ENCODE results near the gene CROCC.
"Not testable (repeated sequence)": the region's sequence is repeated elsewhere in the genome, so short reads cannot be mapped to it uniquely, and the experiment has no call there.

The CROCC gene

GRCh38 chr1:16915627-16915973 is 6.1 kb upstream of the CROCC start:
- H3K4me3 ChIP-seq (replicated peaks in 1 of 2; ENCODE audit: low read depth in 2 of 2, low read length in 2 of 2) = no peak overlapping the region
- peak; percentile 41 to 53 for DNase-seq (ENCODE audit: low read depth in 2 of 2)
- TF ChIP-seq CTCF (IDR thresholded peaks at IDR 0.05; ENCODE audit: low read depth, low read length) = peak; percentile 26

- not testable (repeated sequence) for DNase-seq (ENCODE audit: low read depth in 2 of 2)
Observed at GRCh38 chr1:16916036-16916880, 5.5 kb upstream of the CROCC start.

GRCh38 chr1:16918371-16918770 is 3.4 kb upstream of the CROCC start:
- no peak for DNase-seq (ENCODE audit: low read depth in 2 of 2)
- no peak overlapping the region for H3K4me3 ChIP-seq (replicated peaks in 1 of 2; ENCODE audit: low read depth in 2 of 2, low read length in 2 of 2)
- no peak for TF ChIP-seq CTCF (IDR thresholded peaks at IDR 0.05; ENCODE audit: low read depth, low read length)

More at GRCh38 chr1:16916036-16916880, 5.5 kb upstream of the CROCC start:
- not testable (repeated sequence) for H3K4me3 ChIP-seq (replicated peaks in 1 of 2; ENCODE audit: low read depth in 2 of 2, low read length in 2 of 2)

DNA sequence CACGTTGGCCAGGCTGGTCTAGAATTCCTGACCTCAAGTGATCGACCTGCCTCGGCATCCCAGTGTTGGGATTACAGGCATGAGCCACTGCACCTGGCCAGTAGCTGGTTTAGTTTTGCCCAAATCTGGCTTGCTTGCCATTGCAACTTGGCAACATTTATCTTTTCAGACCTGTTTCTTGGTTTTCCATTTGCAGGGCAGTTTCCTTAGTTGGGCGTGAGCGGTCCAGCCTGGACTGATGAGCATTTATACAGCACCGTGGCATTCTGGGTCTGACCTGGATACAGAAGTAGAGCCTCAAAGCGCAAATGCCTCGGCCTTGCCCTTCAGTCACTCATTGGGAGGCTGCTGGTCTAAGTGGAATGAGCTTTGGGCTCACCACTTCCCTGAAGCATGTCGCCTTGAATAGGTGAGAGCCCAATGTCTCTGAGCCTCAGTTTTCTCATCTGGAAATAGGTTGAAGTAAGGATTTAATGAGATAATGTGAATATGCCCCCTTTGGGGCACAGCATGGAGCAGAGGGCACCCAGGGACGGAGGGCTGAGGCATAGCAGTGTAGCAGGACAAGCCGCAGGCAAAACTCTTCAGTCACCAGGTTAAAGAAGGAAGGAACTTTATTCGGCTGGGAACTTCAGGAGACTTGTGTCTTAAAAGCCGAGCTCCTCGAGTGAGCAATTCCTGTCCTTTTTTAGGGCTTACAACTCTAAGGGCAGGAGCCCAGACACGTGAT is 2.6 kb upstream of the CROCC start:
- H3K4me3 ChIP-seq (replicated peaks in 1 of 2; ENCODE audit: low read depth in 2 of 2, low read length in 2 of 2); DNase-seq (ENCODE audit: low read depth in 2 of 2): not testable (repeated sequence)

GRCh38 chr1:16920951-16921350 is 780 bp upstream of the CROCC start:
- no peak for TF ChIP-seq CTCF (IDR thresholded peaks at IDR 0.05; ENCODE audit: low read depth, low read length)
- no peak overlapping the region for H3K4me3 ChIP-seq (replicated peaks in 1 of 2; ENCODE audit: low read depth in 2 of 2, low read length in 2 of 2)
- DNase-seq (ENCODE audit: low read depth in 2 of 2) = no peak

GRCh38 chr1:16922466-16922865 is 735 bp downstream of the CROCC start:
- H3K4me3 ChIP-seq (replicated peaks in 1 of 2; ENCODE audit: low read depth in 2 of 2, low read length in 2 of 2) = no peak overlapping the region
- no peak for TF ChIP-seq CTCF (IDR thresholded peaks at IDR 0.05; ENCODE audit: low read depth, low read length)
- no peak for DNase-seq (ENCODE audit: low read depth in 2 of 2)

DNA sequence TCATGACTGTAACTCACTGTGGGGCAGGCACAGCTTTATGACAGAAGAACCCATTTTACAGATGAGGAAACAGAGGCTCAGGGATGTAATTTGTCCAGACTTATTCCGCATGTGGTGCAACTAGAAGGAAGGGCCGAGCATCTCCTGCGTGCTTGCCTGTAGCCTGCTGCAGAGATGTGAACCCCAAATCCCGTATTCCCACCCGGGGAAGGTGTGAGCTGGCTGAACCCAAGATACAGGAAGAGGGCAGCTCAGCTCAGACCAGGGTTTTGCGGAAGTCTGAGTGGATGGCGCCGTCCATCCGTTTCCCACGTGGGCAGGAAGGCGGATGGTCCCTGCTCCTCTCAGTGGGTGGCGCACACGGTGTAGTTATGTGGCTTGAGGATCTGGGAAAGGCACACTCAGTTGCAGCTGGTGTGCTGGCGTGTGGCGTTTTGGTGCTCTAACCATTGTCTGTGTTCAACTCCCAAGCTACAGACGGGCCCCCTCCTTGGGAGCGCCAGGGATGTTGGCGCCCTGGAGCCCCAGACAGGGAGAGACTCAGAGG is 1.2 kb downstream of the CROCC start:
- no peak overlapping the region for H3K4me3 ChIP-seq (replicated peaks in 1 of 2; ENCODE audit: low read depth in 2 of 2, low read length in 2 of 2)
- no peak for DNase-seq (ENCODE audit: low read depth in 2 of 2)

More for the DNA sequence above, 1.2 kb downstream of the CROCC start:
- no peak for TF ChIP-seq CTCF (IDR thresholded peaks at IDR 0.05; ENCODE audit: low read depth, low read length)

Data from cardiac fibroblast (primary cell).